HCT116 (cell line): ENCODE measurements around the gene CENPE. TPM values are rescaled to one million over a fixed set of nuclear protein-coding genes. Genes with fewer than 3 reads are reported as not detected.

Experiments
- ATAC-seq: fragments of 200-7000 bp; cut with Tn5 transposase; 2 replicates; pipeline ENCODE4 v1.9.1; 2020; ENCODE audit warnings: mild to moderate bottlenecking, moderate library complexity
- BruUV-seq: library from RNA; stranded (reverse); fragments of 400-500 nt; replicated peaks from 2 replicates; lab custom pipeline; 2021; lab: Mats Ljungman, UMichigan
- CTCF ChIA-PET: fragments of 300-600 bp; sonication (Branson Sonifier 250); formaldehyde crosslinking; loops from one replicate; lab custom pipeline; 2021; ENCODE audit warnings: antibody characterized with exemption; lab: Charles Lee
- POLR2A ChIA-PET: fragments of 300-600, 350-600 bp; sonication (Branson Sonifier 250); formaldehyde crosslinking; loops from one replicate; lab custom pipeline; 2021; ENCODE audit warnings: antibody characterized with exemption; lab: Charles Lee
- RAD21 ChIA-PET, 2 experiments: fragments of 300-600 bp; sonication (Branson Sonifier 250); formaldehyde crosslinking; loops; one replicate each; lab custom pipeline; 2023; ENCODE audit warnings: low total read pairs in 2 of 2; ENCODE audit not compliant: uncharacterized antibody in 2 of 2, unreplicated experiment in 2 of 2, low non-redundant PET in 1 of 2; lab: Charles Lee
- DNase-seq: peaks from one replicate; pipeline ENCODE4 v3.0.0-alpha.2; 2010; ENCODE audit warnings: low read depth, low spot score
- H2AFZ ChIP-seq: fragments of 200-600 bp; shearing (Covaris generic), sonication (generic); 2 replicates; pipeline ENCODE4 v1.6.1; 2017; ENCODE audit warnings: low read depth, mixed run types, mixed read lengths, antibody characterized with exemption, low read length; ENCODE audit not compliant: poor library complexity, severe bottlenecking
- H3K27ac ChIP-seq: 2 replicates; pipeline ENCODE4 v1.5.1; 2012; ENCODE audit warnings: low read depth, low read length
- H3K27me3 ChIP-seq: fragments of 200-600 bp; sonication (generic); 2 replicates; pipeline ENCODE4 v1.6.1; 2016; ENCODE audit warnings: mixed run types, low read length, mixed read lengths; ENCODE audit not compliant: insufficient read depth
- H3K36me3 ChIP-seq, 2 experiments: fragments of 200-500 bp in 1 of 2; fragments of 200-600 bp in 1 of 2; sonication (Bioruptor generic) in 1 of 2; sonication (generic) in 1 of 2; 2 replicates each; pipeline versions ENCODE4 v1.5.1 to v1.6.1; 2014 to 2016; ENCODE audit warnings: low read length in 2 of 2, inconsistent platforms in 1 of 2, mixed read lengths in 1 of 2, mixed run types in 1 of 2; ENCODE audit not compliant: insufficient read depth in 2 of 2, control insufficient read depth in 1 of 2
- H3K4me1 ChIP-seq, 2 experiments: fragments of 200-600 bp in 1 of 2; sonication (generic) in 1 of 2; 2 replicates each; pipeline versions ENCODE4 v1.5.1 to v1.6.1; 2012 to 2017; ENCODE audit warnings: low read length in 2 of 2, inconsistent platforms in 1 of 2, mild to moderate bottlenecking in 1 of 2, mixed read lengths in 1 of 2, mixed run types in 1 of 2, moderate library complexity in 1 of 2; ENCODE audit not compliant: insufficient read depth in 2 of 2, control insufficient read depth in 1 of 2
- H3K4me2 ChIP-seq: fragments of 200-600 bp; sonication (generic); 2 replicates; pipeline ENCODE4 v1.6.1; 2017; ENCODE audit warnings: mixed run types, low read length, mixed read lengths
- H3K4me3 ChIP-seq, 2 experiments: fragments of 200-600 bp in 1 of 2; sonication (generic) in 1 of 2; replicated peaks in 1 of 2; 2 replicates each; pipeline ENCODE4 v1.5.1; 2011 to 2016; ENCODE audit warnings: low read length in 2 of 2, control low read depth in 1 of 2, low read depth in 1 of 2, mild to moderate bottlenecking in 1 of 2, mixed read lengths in 1 of 2, mixed run types in 1 of 2
- H3K79me2 ChIP-seq: fragments of 200-600 bp; sonication (generic); 2 replicates; pipeline ENCODE4 v1.6.1; 2017; ENCODE audit warnings: mild to moderate bottlenecking, mixed run types, low read length, moderate library complexity, mixed read lengths; ENCODE audit not compliant: insufficient read depth
- H3K9ac ChIP-seq: fragments of 200-600 bp; sonication (generic); 2 replicates; pipeline ENCODE4 v1.6.1; 2016; ENCODE audit warnings: low read length, mixed read lengths
- H3K9me2 ChIP-seq: fragments of 200-600 bp; sonication (generic), shearing (Covaris generic); 2 replicates; pipeline ENCODE4 v1.6.1; 2017; ENCODE audit warnings: mixed run types, mild to moderate bottlenecking, moderate library complexity; ENCODE audit not compliant: insufficient read depth
- H3K9me3 ChIP-seq, 2 experiments: fragments of 200-500 bp in 1 of 2; fragments of 200-600 bp in 1 of 2; sonication (Bioruptor generic) in 1 of 2; sonication (generic) in 1 of 2; 2 replicates each; pipeline ENCODE4 v1.6.1; 2014 to 2017; ENCODE audit warnings: low read length in 2 of 2, mixed read lengths in 2 of 2, inconsistent platforms in 1 of 2, low read depth in 1 of 2, mild to moderate bottlenecking in 1 of 2, mixed run types in 1 of 2, moderate library complexity in 1 of 2; ENCODE audit not compliant: control insufficient read depth in 1 of 2, insufficient read depth in 1 of 2
- H4K20me1 ChIP-seq: fragments of 200-600 bp; sonication (generic), shearing (Covaris generic); 2 replicates; pipeline ENCODE4 v1.6.1; 2017; ENCODE audit warnings: mixed run types, mild to moderate bottlenecking, moderate library complexity; ENCODE audit not compliant: insufficient read depth
- CBX3 ChIP-seq: IDR thresholded peaks from 2 replicates; pipeline ENCODE4 v1.6.1; 2012; ENCODE audit warnings: low read depth
- EZH2 ChIP-seq: fragments of 200-600 bp; sonication (generic); IDR thresholded peaks from 2 replicates; pipeline ENCODE4 v1.6.1; 2017; ENCODE audit warnings: antibody characterized with exemption, mixed run types
- EZH2phosphoT487 ChIP-seq: fragments of 200-600 bp; IDR thresholded peaks from 2 replicates; pipeline ENCODE4 v1.6.1; 2018; ENCODE audit warnings: antibody characterized with exemption, borderline replicate concordance
- FOSL1 ChIP-seq: IDR thresholded peaks from 2 replicates; pipeline ENCODE4 v1.6.1; 2012; ENCODE audit warnings: low read depth
- POLR2AphosphoS5 ChIP-seq: IDR thresholded peaks from 2 replicates; pipeline ENCODE4 v1.6.1; 2011; ENCODE audit warnings: mild to moderate bottlenecking, low read depth, low read length, moderate library complexity
- RAD21 ChIP-seq: IDR thresholded peaks from 2 replicates; pipeline ENCODE4 v1.6.1; 2012; ENCODE audit warnings: low read depth, mild to moderate bottlenecking
- SIN3A ChIP-seq: IDR thresholded peaks from 2 replicates; pipeline ENCODE4 v1.6.1; 2012; ENCODE audit warnings: low read depth
- SP1 ChIP-seq: IDR thresholded peaks from 2 replicates; pipeline ENCODE4 v1.6.1; 2012; ENCODE audit warnings: low read depth
- TCF7L2 ChIP-seq: IDR thresholded peaks from 2 replicates; pipeline ENCODE4 v1.7.0; 2011; ENCODE audit warnings: borderline replicate concordance, inconsistent platforms; ENCODE audit not compliant: insufficient read depth, insufficient read length; ENCODE audit errors: extremely low read depth
- intact Hi-C: fragments of 100-400 bp; cut with micrococcal nuclease; formaldehyde crosslinking; loops from 2 replicates; pipeline ENCODE4 v1.10.0; 2022
- total RNA-seq: library from RNA; stranded (reverse); gene quantifications from one replicate; pipeline ENCODE4 v1.2.1, GENCODE V29; 2021; ENCODE audit not compliant: unreplicated experiment
- TF ChIP-seq, protein P1 (sequence below), 3 experiments: fragments of 200-600 bp in 1 of 3; sonication (generic) in 1 of 3; IDR thresholded peaks in 2 of 3; conservative IDR thresholded peaks in 1 of 3; 2 replicates each; pipeline ENCODE4 v1.5.1; 2012 to 2017; ENCODE audit warnings: low read depth in 2 of 3, low read length in 2 of 3, antibody characterized with exemption in 1 of 3, borderline replicate concordance in 1 of 3, control low read depth in 1 of 3, mild to moderate bottlenecking in 1 of 3, mixed read lengths in 1 of 3, mixed run types in 1 of 3, moderate library complexity in 1 of 3; ENCODE audit not compliant: insufficient read depth in 1 of 3
- TF ChIP-seq, protein P2 (sequence below): IDR thresholded peaks from 2 replicates; pipeline ENCODE4 v1.6.1; 2011; ENCODE audit warnings: mild to moderate bottlenecking, low read length, moderate library complexity; ENCODE audit not compliant: insufficient replicate concordance; ENCODE audit errors: extremely low read depth

Gene CENPE
- total RNA-seq, 1 experiment from 2014 or later = 31.3 TPM

- no peaks in the 10 kb centered on the region for H4K20me1 ChIP-seq
- no peaks in the 10 kb centered on the region for H3K9me2 ChIP-seq
- H2AFZ ChIP-seq = no peak overlapping the region
- no peak overlapping the region for H3K9ac ChIP-seq
- ChIA-PET POLR2A (no interaction called here), CTCF (interaction anchor here (1.0 to 1.8 kb wide), 4 partner anchors 582 to 729 kb away, joined by 4 to 9 read pairs (median 5); no protein-coding TSS in a partner anchor), RAD21 (interaction anchor here (1.0 to 1.6 kb wide), 2 partner anchors 226 to 582 kb away, joined by 3 read pairs; no protein-coding TSS in a partner anchor)
- no peak overlapping the region for H3K4me3 ChIP-seq
- DNase-seq = peak; percentile 16
- no peaks in the 10 kb centered on the region for H3K79me2 ChIP-seq
- ATAC-seq = peak; percentile 83
- no peak overlapping the region for H3K4me2 ChIP-seq
- H3K27me3 ChIP-seq = no peaks in the 10 kb centered on the region
- intact Hi-C loops = loop anchor here (1.0 to 10.0 kb wide), 4 partner anchors 582 to 791 kb away; no protein-coding TSS in a partner anchor
- no peaks in the 10 kb centered on the region for H3K36me3 ChIP-seq
- TF ChIP-seq, protein P1, sequence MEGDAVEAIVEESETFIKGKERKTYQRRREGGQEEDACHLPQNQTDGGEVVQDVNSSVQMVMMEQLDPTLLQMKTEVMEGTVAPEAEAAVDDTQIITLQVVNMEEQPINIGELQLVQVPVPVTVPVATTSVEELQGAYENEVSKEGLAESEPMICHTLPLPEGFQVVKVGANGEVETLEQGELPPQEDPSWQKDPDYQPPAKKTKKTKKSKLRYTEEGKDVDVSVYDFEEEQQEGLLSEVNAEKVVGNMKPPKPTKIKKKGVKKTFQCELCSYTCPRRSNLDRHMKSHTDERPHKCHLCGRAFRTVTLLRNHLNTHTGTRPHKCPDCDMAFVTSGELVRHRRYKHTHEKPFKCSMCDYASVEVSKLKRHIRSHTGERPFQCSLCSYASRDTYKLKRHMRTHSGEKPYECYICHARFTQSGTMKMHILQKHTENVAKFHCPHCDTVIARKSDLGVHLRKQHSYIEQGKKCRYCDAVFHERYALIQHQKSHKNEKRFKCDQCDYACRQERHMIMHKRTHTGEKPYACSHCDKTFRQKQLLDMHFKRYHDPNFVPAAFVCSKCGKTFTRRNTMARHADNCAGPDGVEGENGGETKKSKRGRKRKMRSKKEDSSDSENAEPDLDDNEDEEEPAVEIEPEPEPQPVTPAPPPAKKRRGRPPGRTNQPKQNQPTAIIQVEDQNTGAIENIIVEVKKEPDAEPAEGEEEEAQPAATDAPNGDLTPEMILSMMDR (IDR thresholded peaks at IDR 0.05 in 2 of 3, conservative IDR thresholded peaks at IDR 0.05 in 1 of 3; ENCODE audit: borderline replicate concordance in 1 of 3, insufficient read depth in 1 of 3, low read depth in 2 of 3, low read length in 2 of 3) = peak; percentile 42 to 61 (median 59); a peak in 4 of 6 replicates
- TF ChIP-seq RAD21 (peak; percentile 87), SP1 (no peak), CBX3 (0 out of 2 replicates have a peak, but pooled peaks have one; percentile 25), TCF7L2 (no peak)
- TF ChIP-seq, all 23 proteins: peak for 3
- BruUV-seq = no TSS peak
- Histone ChIP-seq H3K9me3 (no peaks in the 10 kb centered on the region), H3K27ac (no peak overlapping the region), H3K4me1 (no peaks in the 10 kb centered on the region)
These were observed 6.0 kb upstream of the CENPE start for GRCh38 chr4:103204111-103204510.

DNA sequence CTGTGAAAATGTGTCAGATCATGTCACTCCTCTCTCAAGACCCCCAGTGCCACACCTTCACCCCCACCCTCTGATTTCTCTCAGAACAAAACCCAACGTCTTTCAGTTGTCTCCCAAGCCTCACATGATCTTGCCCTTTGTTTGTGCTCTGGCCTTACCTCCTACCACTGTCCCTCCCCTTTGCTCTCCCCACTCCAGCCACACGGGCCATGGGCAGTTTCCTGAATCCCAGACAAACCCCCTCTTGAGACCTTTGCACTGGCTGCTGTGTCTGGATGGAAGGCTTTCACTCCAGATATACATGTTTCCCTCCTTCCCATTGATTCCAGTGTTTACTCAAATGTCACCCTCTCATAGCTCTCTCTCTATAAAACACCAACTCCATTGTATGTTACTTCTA is 3.6 kb upstream of the CENPE start:
- RAD21 ChIA-PET = no interaction called here
- H3K4me1 ChIP-seq = peaks cover 2 to 13% of the 10 kb centered on the region in 2 experiments; a peak in 3 of 4 replicates
- H3K27me3 ChIP-seq = no peaks in the 10 kb centered on the region
- H3K9ac ChIP-seq = no peak overlapping the region
- no TSS peak for BruUV-seq
- no peak overlapping the region for H3K4me3 ChIP-seq
- H4K20me1 ChIP-seq = no peaks in the 10 kb centered on the region
- H3K36me3 ChIP-seq = no peaks in the 10 kb centered on the region
- H3K79me2 ChIP-seq = peaks cover 13% of the 10 kb centered on the region
- no peak overlapping the region for H3K4me2 ChIP-seq
- H2AFZ ChIP-seq = no peak overlapping the region
- POLR2A ChIA-PET = no interaction called here
- CTCF ChIA-PET = no interaction called here
- H3K27ac ChIP-seq = no peak overlapping the region
- intact Hi-C loops = loop anchor here (10.0 kb wide), 1 partner anchor 793 kb away; no protein-coding TSS in a partner anchor
- no peaks in the 10 kb centered on the region for H3K9me2 ChIP-seq
- H3K9me3 ChIP-seq = no peaks in the 10 kb centered on the region
- ATAC-seq (no peak), DNase-seq (no peak)
- TF ChIP-seq SIN3A (no peak), RAD21 (no peak), EZH2 (no peak), SP1 (no peak), EZH2phosphoT487 (no peak), POLR2AphosphoS5 (no peak), TCF7L2 (no peak), FOSL1 (no peak)
- TF ChIP-seq, protein P2, sequence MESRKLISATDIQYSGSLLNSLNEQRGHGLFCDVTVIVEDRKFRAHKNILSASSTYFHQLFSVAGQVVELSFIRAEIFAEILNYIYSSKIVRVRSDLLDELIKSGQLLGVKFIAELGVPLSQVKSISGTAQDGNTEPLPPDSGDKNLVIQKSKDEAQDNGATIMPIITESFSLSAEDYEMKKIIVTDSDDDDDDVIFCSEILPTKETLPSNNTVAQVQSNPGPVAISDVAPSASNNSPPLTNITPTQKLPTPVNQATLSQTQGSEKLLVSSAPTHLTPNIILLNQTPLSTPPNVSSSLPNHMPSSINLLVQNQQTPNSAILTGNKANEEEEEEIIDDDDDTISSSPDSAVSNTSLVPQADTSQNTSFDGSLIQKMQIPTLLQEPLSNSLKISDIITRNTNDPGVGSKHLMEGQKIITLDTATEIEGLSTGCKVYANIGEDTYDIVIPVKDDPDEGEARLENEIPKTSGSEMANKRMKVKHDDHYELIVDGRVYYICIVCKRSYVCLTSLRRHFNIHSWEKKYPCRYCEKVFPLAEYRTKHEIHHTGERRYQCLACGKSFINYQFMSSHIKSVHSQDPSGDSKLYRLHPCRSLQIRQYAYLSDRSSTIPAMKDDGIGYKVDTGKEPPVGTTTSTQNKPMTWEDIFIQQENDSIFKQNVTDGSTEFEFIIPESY = no peak
- TF ChIP-seq, protein P1 (IDR thresholded peaks at IDR 0.05 in 2 of 3, conservative IDR thresholded peaks at IDR 0.05 in 1 of 3; ENCODE audit: borderline replicate concordance in 1 of 3, insufficient read depth in 1 of 3, low read depth in 2 of 3, low read length in 2 of 3) = no peak
